IMR-90 (cell line): Measurements from ENCODE around the gene CERS6. TPM values are rescaled to one million over a fixed set of nuclear protein-coding genes. Genes with fewer than 3 reads are reported as not detected.

Experiments
- ATAC-seq: fragments of 200-7000 bp; cut with Tn5 transposase; 2 replicates; pipeline ENCODE4 v1.9.1; 2020; ENCODE audit warnings: low read depth, mild to moderate bottlenecking, moderate library complexity
- BruUV-seq: library from RNA; stranded (reverse); fragments of 400-500 nt; replicated peaks from 2 replicates; lab custom pipeline; 2021; lab: Mats Ljungman, UMichigan
- CTCF ChIA-PET: fragments of 300-600 bp; formaldehyde crosslinking; extraction: SDS; loops from one replicate; lab custom pipeline; 2021; ENCODE audit warnings: antibody characterized with exemption; lab: Yijun Ruan, JAX
- POLR2A ChIA-PET: fragments of 300-600 bp; sonication (Branson Sonifier 250); formaldehyde crosslinking; loops from one replicate; lab custom pipeline; 2022; ENCODE audit warnings: antibody characterized with exemption; ENCODE audit not compliant: unreplicated experiment; lab: Charles Lee
- DNase-seq: peaks from one replicate; pipeline ENCODE4 v3.0.0; 2013
- H2AFZ ChIP-seq: replicated peaks from 2 replicates; pipeline ENCODE3; 2013; ENCODE audit warnings: low read length, mild to moderate bottlenecking; ENCODE audit not compliant: poor library complexity
- H2AK5ac ChIP-seq: 2 replicates; pipeline ENCODE4 v1.6.1; 2013; ENCODE audit warnings: low read depth, low read length, inconsistent platforms
- H2AK9ac ChIP-seq: replicated peaks from 2 replicates; pipeline ENCODE3; 2013; ENCODE audit warnings: mild to moderate bottlenecking, low read depth, low read length, moderate library complexity; ENCODE audit not compliant: poor library complexity
- H2BK120ac ChIP-seq: 2 replicates; pipeline ENCODE4 v1.6.1; 2013; ENCODE audit warnings: low read depth, low read length, inconsistent platforms
- H2BK15ac ChIP-seq: 3 replicates; pipeline ENCODE4 v1.6.1; 2013; ENCODE audit warnings: low read depth, low read length, inconsistent platforms
- H2BK20ac ChIP-seq: 2 replicates; pipeline ENCODE4 v1.6.1; 2013; ENCODE audit warnings: low read depth, mild to moderate bottlenecking, inconsistent platforms, low read length, moderate library complexity
- H2BK5ac ChIP-seq: 2 replicates; pipeline ENCODE4 v1.6.1; 2013; ENCODE audit warnings: mild to moderate bottlenecking, low read depth, low read length, inconsistent platforms; ENCODE audit not compliant: poor library complexity, severe bottlenecking
- H3K14ac ChIP-seq: replicated peaks from 2 replicates; pipeline ENCODE4 v1.6.1; 2013; ENCODE audit warnings: low read depth, low read length, inconsistent platforms
- H3K18ac ChIP-seq: 2 replicates; pipeline ENCODE4 v1.6.1; 2013; ENCODE audit warnings: low read depth, low read length, control low read depth
- H3K23ac ChIP-seq: 2 replicates; pipeline ENCODE4 v1.6.1; 2013; ENCODE audit warnings: low read depth, low read length, inconsistent platforms
- H3K27ac ChIP-seq: 2 replicates; pipeline ENCODE4 v1.5.1; 2013; ENCODE audit warnings: mild to moderate bottlenecking, control low read depth, low read length; ENCODE audit not compliant: insufficient read depth
- H3K27me3 ChIP-seq: 2 replicates; pipeline ENCODE4 v1.6.1; 2013; ENCODE audit warnings: low read length; ENCODE audit not compliant: control insufficient read depth, insufficient read depth
- H3K36me3 ChIP-seq: 2 replicates; pipeline ENCODE4 v1.6.1; 2013; ENCODE audit warnings: low read length, mixed read lengths; ENCODE audit not compliant: control insufficient read depth, insufficient read depth
- H3K4ac ChIP-seq: 2 replicates; pipeline ENCODE4 v1.6.1; 2013; ENCODE audit warnings: low read depth, low read length, inconsistent platforms
- H3K4me1 ChIP-seq: 2 replicates; pipeline ENCODE4 v1.6.1; 2013; ENCODE audit warnings: low read length, mixed read lengths; ENCODE audit not compliant: control insufficient read depth, insufficient read depth
- H3K4me2 ChIP-seq: 2 replicates; pipeline ENCODE4 v1.6.1; 2013; ENCODE audit warnings: low read depth, mild to moderate bottlenecking, control low read depth, low read length, moderate library complexity
- H3K4me3 ChIP-seq: 2 replicates; pipeline ENCODE4 v1.5.1; 2013; ENCODE audit warnings: low read depth, mild to moderate bottlenecking, control low read depth, low read length, moderate library complexity; ENCODE audit not compliant: insufficient read depth
- H3K56ac ChIP-seq: 2 replicates; pipeline ENCODE4 v1.6.1; 2013; ENCODE audit warnings: low read length, inconsistent platforms; ENCODE audit not compliant: insufficient read depth; ENCODE audit errors: extremely low read depth
- H3K79me1 ChIP-seq, 2 experiments: 2 replicates each; pipeline ENCODE4 v1.6.1; 2013; ENCODE audit warnings: low read length in 2 of 2, inconsistent platforms in 1 of 2, low read depth in 1 of 2
- H3K9ac ChIP-seq: 2 replicates; pipeline ENCODE4 v1.6.1; 2013; ENCODE audit warnings: low read depth, low read length, control low read depth
- H3K9me1 ChIP-seq: 2 replicates; pipeline ENCODE4 v1.6.1; 2013; ENCODE audit warnings: low read length, inconsistent platforms; ENCODE audit not compliant: insufficient read depth
- H3K9me3 ChIP-seq: 2 replicates; pipeline ENCODE4 v1.6.1; 2013; ENCODE audit warnings: low read length; ENCODE audit not compliant: control insufficient read depth, insufficient read depth
- H4K20me1 ChIP-seq: 2 replicates; pipeline ENCODE4 v1.6.1; 2013; ENCODE audit warnings: low read length, inconsistent platforms; ENCODE audit not compliant: insufficient read depth
- H4K5ac ChIP-seq: 2 replicates; pipeline ENCODE4 v1.6.1; 2013; ENCODE audit warnings: mild to moderate bottlenecking, low read depth, low read length, control low read depth
- H4K8ac ChIP-seq, 2 experiments: 2 replicates each; pipeline ENCODE4 v1.6.1; 2013; ENCODE audit warnings: low read depth in 2 of 2, low read length in 2 of 2, control low read depth in 1 of 2, inconsistent platforms in 1 of 2
- H4K91ac ChIP-seq: 2 replicates; pipeline ENCODE4 v1.6.1; 2013; ENCODE audit warnings: low read depth, low read length, inconsistent platforms; ENCODE audit not compliant: insufficient read depth
- CEBPB ChIP-seq: IDR thresholded peaks from 2 replicates; pipeline ENCODE4 v1.6.1; 2012; ENCODE audit warnings: low read depth, low read length, improper control_type of control experiment
- WGBS, 2 experiments: methylation state at CpG; one replicate each; pipeline versions ENCODE4 v1.1.5 to v1.1.7; 2013; ENCODE audit warnings: missing lambda C conversion rate in 2 of 2; ENCODE audit not compliant: insufficient read length in 1 of 2; ENCODE audit errors: extremely low coverage in 2 of 2; 5-methylcytosine and 5-hydroxymethylcytosine counted together
- dilution Hi-C: fragments of 300-500 bp; cut with HindIII; formaldehyde crosslinking; loops from one replicate; pipeline ENCODE4 v1.14.3; 2018; ENCODE audit warnings: low sequenced_read_pairs; ENCODE audit not compliant: unreplicated experiment
- in situ Hi-C: fragments of 300-500 bp; cut with MboI; formaldehyde crosslinking; loops from 3 replicates; pipeline ENCODE4 v1.14.3; 2019; ENCODE audit warnings: low sequenced_read_pairs, inconsistent platforms, mixed read lengths
- intact Hi-C: fragments of 100-400 bp; cut with micrococcal nuclease; formaldehyde crosslinking; loops from 2 replicates; pipeline ENCODE4 v1.10.0; 2022
- polyA plus RNA-seq, 3 experiments: library from polyadenylated mRNA; depleted of rRNA; stranded (reverse); fragments of >200 nt; gene quantifications; 2 replicates each; pipeline ENCODE4 v1.2.3, GENCODE V29; 2012; ENCODE audit warnings: low replicate concordance in 1 of 3
- total RNA-seq: library from RNA; depleted of rRNA; stranded (reverse); fragments of >200 nt; gene quantifications from 2 replicates; pipeline ENCODE4 v1.2.3, GENCODE V29; 2012

Gene CERS6
- total and polyA plus RNA-seq, 2 of the 4 experiments (the other 2 are of a cell fraction): 2.1 to 5.7 TPM

GRCh38 chr2:168433527-168433926 is 22.5 kb upstream of the CERS6 start:
- Histone ChIP-seq H4K20me1 (no peaks in the 10 kb centered on the region), H3K27ac (no peak overlapping the region), H3K14ac (no peak overlapping the region), H4K91ac (no peak overlapping the region), H3K23ac (no peak overlapping the region), H3K4me3 (no peak overlapping the region), H2AK9ac (no peak overlapping the region), H2AFZ (no peak overlapping the region), H3K4ac (no peak overlapping the region), H2BK15ac (no peak overlapping the region), H3K4me1 (no peaks in the 10 kb centered on the region), H3K9ac (no peak overlapping the region), H4K5ac (no peak overlapping the region), H2BK20ac (no peak overlapping the region), H3K56ac (no peak overlapping the region), H3K9me3 (no peaks in the 10 kb centered on the region), H3K18ac (no peak overlapping the region), H2BK120ac (no peak overlapping the region), H3K27me3 (peaks cover 2% of the 10 kb centered on the region), H3K36me3 (no peaks in the 10 kb centered on the region), H2BK5ac (no peak overlapping the region), H4K8ac (no peak overlapping the region), H3K4me2 (no peak overlapping the region), H3K79me1 (no peaks in the 10 kb centered on the region), H2AK5ac (no peak overlapping the region), H3K9me1 (no peaks in the 10 kb centered on the region)
- no TSS peak for BruUV-seq
- CTCF ChIA-PET: interaction anchor here (0.7 kb wide), 1 partner anchor 15 kb away, joined by 3 read pairs; no protein-coding TSS in a partner anchor
- in situ Hi-C loops (no loop called here), dilution Hi-C loops (no loop called here), intact Hi-C loops (no loop called here)
- TF ChIP-seq CEBPB: no peak
- DNase-seq: no peak
- WGBS, 2 experiments: no CpG with 5 or more reads among the region's 2 CpGs
- POLR2A ChIA-PET: no interaction called here
- ATAC-seq: no peak
